Fibroblast of villous mesenchyme (primary cell): Measurements from ENCODE around the gene TMA7B. TPM values are rescaled to one million over a fixed set of nuclear protein-coding genes. Genes with fewer than 3 reads are reported as not detected.

Source experiments
- DNase-seq: peaks from one replicate; pipeline ENCODE4 v3.0.0-alpha.2; 2010; ENCODE audit warnings: low read depth
- H3K4me3 ChIP-seq: 2 replicates; pipeline ENCODE4 v1.5.1; 2011; ENCODE audit warnings: low read depth, mild to moderate bottlenecking, low read length
- total RNA-seq: library from RNA; depleted of rRNA; stranded (reverse); fragments of >200 nt; gene quantifications from 2 replicates; pipeline ENCODE4 v1.2.3, GENCODE V29; 2012
- TF ChIP-seq, protein P1 (sequence below): IDR thresholded peaks from 2 replicates; pipeline ENCODE4 v1.5.1; 2012; ENCODE audit warnings: low read depth, mild to moderate bottlenecking, low read length; ENCODE audit not compliant: insufficient read depth

Gene TMA7B
- total RNA-seq, 1 donor: not detected

DNA sequence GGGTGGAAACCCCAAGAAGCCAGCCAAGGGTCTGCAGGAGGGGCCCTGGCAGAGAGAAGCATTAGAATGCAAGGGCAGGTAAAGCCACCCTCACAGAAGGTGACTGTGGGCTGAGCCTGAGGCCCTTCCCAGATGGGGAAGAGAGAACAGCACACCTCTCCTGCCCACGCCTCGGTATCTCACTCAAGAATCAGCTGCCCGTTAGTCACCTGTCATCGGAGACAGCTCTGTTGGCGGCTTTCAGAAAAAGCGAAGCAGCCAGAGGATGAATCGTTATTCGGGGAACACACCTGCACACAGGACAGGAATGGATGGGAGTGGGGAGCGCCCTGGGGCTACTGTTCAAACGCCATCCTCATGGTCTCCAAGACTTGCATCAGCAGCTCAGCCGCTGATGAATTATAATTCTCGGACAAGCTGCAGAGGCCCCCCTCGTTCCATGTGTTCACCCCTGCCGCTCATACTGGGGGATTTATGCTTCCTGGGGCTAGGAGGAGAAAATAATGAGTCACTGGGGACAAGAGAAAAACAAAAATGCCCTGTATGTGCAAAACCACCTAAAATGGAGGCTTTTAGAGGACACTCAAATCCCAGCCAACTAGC lies 21.6 kb upstream of the TMA7B start:
- DNase-seq: no peak
- TF ChIP-seq, protein P1, sequence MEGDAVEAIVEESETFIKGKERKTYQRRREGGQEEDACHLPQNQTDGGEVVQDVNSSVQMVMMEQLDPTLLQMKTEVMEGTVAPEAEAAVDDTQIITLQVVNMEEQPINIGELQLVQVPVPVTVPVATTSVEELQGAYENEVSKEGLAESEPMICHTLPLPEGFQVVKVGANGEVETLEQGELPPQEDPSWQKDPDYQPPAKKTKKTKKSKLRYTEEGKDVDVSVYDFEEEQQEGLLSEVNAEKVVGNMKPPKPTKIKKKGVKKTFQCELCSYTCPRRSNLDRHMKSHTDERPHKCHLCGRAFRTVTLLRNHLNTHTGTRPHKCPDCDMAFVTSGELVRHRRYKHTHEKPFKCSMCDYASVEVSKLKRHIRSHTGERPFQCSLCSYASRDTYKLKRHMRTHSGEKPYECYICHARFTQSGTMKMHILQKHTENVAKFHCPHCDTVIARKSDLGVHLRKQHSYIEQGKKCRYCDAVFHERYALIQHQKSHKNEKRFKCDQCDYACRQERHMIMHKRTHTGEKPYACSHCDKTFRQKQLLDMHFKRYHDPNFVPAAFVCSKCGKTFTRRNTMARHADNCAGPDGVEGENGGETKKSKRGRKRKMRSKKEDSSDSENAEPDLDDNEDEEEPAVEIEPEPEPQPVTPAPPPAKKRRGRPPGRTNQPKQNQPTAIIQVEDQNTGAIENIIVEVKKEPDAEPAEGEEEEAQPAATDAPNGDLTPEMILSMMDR: no peak
- no peak overlapping the region for H3K4me3 ChIP-seq

DNA sequence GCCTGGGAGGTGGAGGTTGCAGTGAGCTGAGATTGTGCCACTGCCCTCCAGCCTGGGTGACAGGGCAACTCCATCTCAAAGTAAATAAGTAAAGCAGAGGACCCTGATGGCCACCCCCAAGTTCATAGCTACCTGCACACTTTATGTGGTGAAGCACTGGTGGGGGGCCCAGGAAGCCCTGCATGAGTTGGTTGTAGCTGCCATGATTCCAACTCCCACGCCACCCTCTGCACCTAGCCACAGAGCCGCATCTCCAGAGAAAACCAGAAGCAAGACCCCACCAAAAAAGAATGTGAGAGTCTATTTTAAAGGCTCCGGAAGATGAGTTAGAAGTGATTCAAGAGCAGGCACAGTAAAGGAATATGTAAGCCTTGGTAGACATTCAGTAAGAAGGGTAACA lies 20.4 kb upstream of the TMA7B start:
- H3K4me3 ChIP-seq: no peak overlapping the region
- DNase-seq: no peak
- TF ChIP-seq, protein P1: no peak

DNA sequence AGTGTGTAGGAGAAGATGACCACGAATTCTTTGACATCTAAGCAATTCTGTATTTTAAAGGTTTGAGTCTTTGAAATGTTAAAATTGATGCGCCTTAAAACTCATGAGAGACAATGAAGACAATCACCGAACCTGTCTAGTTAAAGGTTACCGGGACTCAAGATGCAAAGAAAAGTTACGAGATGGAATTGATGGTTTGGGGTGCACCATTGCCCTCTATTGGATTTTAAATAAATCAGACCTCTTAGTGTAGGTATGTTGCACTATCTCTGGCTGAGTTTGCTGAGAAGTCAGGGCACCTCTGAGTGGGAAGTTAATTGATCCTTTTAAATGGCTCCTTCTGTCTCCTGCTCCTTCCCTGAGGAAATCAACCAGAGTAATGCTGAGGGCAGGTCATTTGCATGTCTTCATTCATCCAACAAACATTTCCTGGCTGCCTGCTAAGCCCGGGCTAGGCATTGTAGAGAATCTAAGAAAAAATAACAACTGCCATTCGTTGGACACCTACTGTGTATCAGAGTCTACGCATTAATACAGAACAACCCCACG lies 19.4 kb upstream of the TMA7B start:
- no peak overlapping the region for H3K4me3 ChIP-seq
- TF ChIP-seq, protein P1: no peak
- no peak for DNase-seq

DNA sequence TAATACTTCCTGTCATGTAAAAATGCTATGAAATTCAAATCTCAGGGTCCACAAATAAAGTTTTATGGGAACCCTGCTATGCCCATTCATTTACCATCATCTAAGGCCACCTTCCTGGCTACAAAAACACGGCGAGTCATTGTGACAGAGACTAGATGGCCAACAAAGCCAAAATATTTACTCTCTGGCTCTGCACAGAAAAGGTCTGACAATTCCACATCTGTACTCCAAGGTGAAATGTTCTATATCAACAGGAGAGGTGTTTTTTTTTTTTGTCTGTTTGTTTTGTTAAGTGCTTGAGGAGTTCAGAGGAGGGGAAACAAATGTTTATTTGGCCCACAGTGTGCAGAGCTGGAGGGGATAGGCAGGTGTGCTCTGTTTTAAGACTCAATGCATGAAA lies 18.6 kb upstream of the TMA7B start:
- DNase-seq: no peak
- TF ChIP-seq, protein P1: no peak
- no peak overlapping the region for H3K4me3 ChIP-seq

DNA sequence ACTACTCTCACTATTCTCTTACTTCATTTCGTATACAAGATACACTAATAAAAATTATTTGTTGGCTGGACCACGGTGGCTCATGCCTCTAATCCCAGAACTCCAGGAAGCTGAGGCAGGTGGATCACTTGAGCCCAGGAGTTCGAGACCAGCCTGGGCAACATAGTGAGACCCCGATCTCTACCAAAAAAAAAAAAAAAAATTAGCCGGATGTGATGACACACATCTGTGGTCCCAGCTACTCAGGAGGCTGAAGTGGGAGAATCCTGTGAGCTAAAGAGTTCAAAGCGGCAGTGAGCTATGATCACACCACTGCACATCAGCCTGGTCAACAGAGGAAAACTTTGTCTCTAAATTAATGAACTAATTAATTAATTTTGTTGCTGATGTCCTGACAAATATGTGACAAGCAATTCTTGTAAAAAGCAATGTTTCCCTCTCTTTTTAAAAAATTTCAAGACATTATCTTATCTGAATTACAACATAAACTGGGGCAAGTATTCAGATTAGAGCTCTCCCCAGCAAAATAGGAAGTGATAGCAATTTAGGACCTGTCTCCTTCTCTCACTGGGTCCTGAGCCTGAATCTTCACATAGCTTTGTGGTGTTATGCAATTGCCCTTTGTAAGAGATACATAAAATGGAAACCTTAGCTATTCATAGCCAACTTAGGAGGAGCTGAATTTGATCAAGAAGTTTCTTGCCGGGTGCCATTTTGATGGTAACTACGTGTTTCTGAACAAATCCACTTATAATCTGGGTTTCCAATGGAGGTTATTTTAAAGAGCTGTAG lies 17.6 kb upstream of the TMA7B start:
- no peak for DNase-seq
- TF ChIP-seq, protein P1: no peak
- H3K4me3 ChIP-seq: no peak overlapping the region

DNA sequence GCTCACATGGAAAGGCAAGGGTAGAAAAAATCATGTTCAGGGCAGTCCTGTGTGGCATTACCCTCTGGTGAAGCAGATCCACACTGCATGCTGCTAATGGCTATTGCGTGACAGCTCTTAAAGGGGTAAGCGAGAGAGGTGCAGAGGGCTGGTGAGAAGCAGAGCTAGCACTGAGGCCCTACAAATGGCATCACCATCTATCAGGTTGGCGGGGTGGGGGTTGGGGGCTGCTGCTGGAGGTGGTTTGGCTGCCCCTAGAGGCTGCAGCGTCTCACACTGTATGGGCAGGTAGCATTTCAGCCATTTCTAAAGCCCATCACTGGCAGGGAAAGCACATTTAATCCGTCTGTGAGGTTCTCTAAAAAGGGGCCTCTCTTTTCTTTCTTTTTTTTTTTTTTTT lies 16.9 kb upstream of the TMA7B start:
- no peak for DNase-seq
- H3K4me3 ChIP-seq: no peak overlapping the region
- TF ChIP-seq, protein P1: no peak
